Liver (tissue), 9 donors: ENCODE results near the gene HIPK2. TPM values are rescaled to one million over a fixed set of nuclear protein-coding genes. Genes with fewer than 3 reads are reported as not detected.

Source experiments
- DNase-seq: peaks from one replicate; pipeline ENCODE4 v3.0.0-alpha.2; 2017; ENCODE audit warnings: low spot score
- H3K27ac ChIP-seq, 2 donors: one replicate each; pipeline ENCODE4 v1.7.0; 2013; ENCODE audit warnings: inconsistent platforms in 2 of 2, low read length in 2 of 2, control low read depth in 1 of 2, low read depth in 1 of 2, mild to moderate bottlenecking in 1 of 2
- H3K27me3 ChIP-seq, 4 donors: one replicate each; pipeline versions ENCODE4 v1.6.1 to v1.7.0; 2013; ENCODE audit warnings: low read length in 3 of 4, inconsistent platforms in 1 of 4, mild to moderate bottlenecking in 1 of 4, moderate library complexity in 1 of 4; ENCODE audit not compliant: control insufficient read depth in 4 of 4, insufficient read depth in 4 of 4
- H3K36me3 ChIP-seq, 4 donors: one replicate each; pipeline versions ENCODE4 v1.6.1 to v1.7.0; 2013; ENCODE audit warnings: low read length in 3 of 4, mild to moderate bottlenecking in 3 of 4, low read depth in 1 of 4, moderate library complexity in 1 of 4; ENCODE audit not compliant: control insufficient read depth in 4 of 4, insufficient read depth in 3 of 4
- H3K4me1 ChIP-seq, 4 donors: one replicate each; pipeline versions ENCODE4 v1.6.1 to v1.7.0; 2013; ENCODE audit warnings: low read length in 3 of 4, mild to moderate bottlenecking in 3 of 4, moderate library complexity in 1 of 4; ENCODE audit not compliant: control insufficient read depth in 4 of 4, insufficient read depth in 4 of 4
- H3K4me3 ChIP-seq, 3 donors: one replicate each; pipeline versions ENCODE4 v1.6.1 to v1.7.0; 2013; ENCODE audit warnings: low read length in 3 of 3, control low read depth in 1 of 3, low read depth in 1 of 3, mild to moderate bottlenecking in 1 of 3
- H3K9ac ChIP-seq, 2 donors: one replicate each; pipeline ENCODE4 v1.7.0; 2013; ENCODE audit warnings: low read length in 2 of 2, mild to moderate bottlenecking in 2 of 2, moderate library complexity in 2 of 2, control low read depth in 1 of 2, low read depth in 1 of 2
- H3K9me3 ChIP-seq, 4 donors: one replicate each; pipeline versions ENCODE4 v1.6.1 to v1.7.0; 2013; ENCODE audit warnings: low read length in 3 of 4; ENCODE audit not compliant: control insufficient read depth in 4 of 4
- ATF3 ChIP-seq: IDR thresholded peaks from 2 replicates; pipeline ENCODE4 v1.6.1; 2016; ENCODE audit warnings: antibody characterized with exemption
- CTCF ChIP-seq: fragments of 150-350 bp; IDR thresholded peaks from 2 replicates; pipeline ENCODE4 v1.5.1; 2017; ENCODE audit warnings: improper control_type of control experiment, low read depth, low read length; ENCODE audit not compliant: missing input control
- EGR1 ChIP-seq, 2 donors: IDR thresholded peaks; 2 replicates each; pipeline ENCODE4 v1.6.1; 2016 to 2018; ENCODE audit warnings: antibody characterized with exemption in 2 of 2, low read depth in 2 of 2
- FOXA1 ChIP-seq: IDR thresholded peaks from 2 replicates; pipeline ENCODE4 v1.6.1; 2016; ENCODE audit warnings: antibody characterized with exemption
- FOXA2 ChIP-seq: IDR thresholded peaks from 2 replicates; pipeline ENCODE4 v1.6.1; 2016; ENCODE audit warnings: antibody characterized with exemption
- GABPA ChIP-seq, 2 donors: IDR thresholded peaks in 1 of 2; conservative IDR thresholded peaks in 1 of 2; 2 replicates each; pipeline ENCODE4 v1.6.1; 2016; ENCODE audit warnings: antibody characterized with exemption in 2 of 2, mild to moderate bottlenecking in 1 of 2, moderate library complexity in 1 of 2
- HNF4A ChIP-seq, 2 donors: conservative IDR thresholded peaks; 2 replicates each; pipeline ENCODE4 v1.6.1; 2016; ENCODE audit warnings: antibody characterized with exemption in 2 of 2, mild to moderate bottlenecking in 2 of 2
- HNF4G ChIP-seq: IDR thresholded peaks from 2 replicates; pipeline ENCODE4 v1.6.1; 2016; ENCODE audit warnings: antibody characterized with exemption
- JUND ChIP-seq, 2 donors: IDR thresholded peaks; 2 replicates each; pipeline ENCODE4 v1.6.1; 2016; ENCODE audit warnings: antibody characterized with exemption in 2 of 2
- MAX ChIP-seq: IDR thresholded peaks from 2 replicates; pipeline ENCODE4 v1.6.1; 2016; ENCODE audit warnings: antibody characterized with exemption
- NR2F2 ChIP-seq: IDR thresholded peaks from 2 replicates; pipeline ENCODE4 v1.6.1; 2016; ENCODE audit warnings: antibody characterized with exemption
- RAD21 ChIP-seq, 2 donors: IDR thresholded peaks; 2 replicates each; pipeline ENCODE4 v1.6.1; 2016; ENCODE audit warnings: antibody characterized with exemption in 2 of 2, mild to moderate bottlenecking in 2 of 2
- REST ChIP-seq: IDR thresholded peaks from 2 replicates; pipeline ENCODE4 v1.6.1; 2016; ENCODE audit warnings: antibody characterized with exemption, mild to moderate bottlenecking
- RXRA ChIP-seq, 2 donors: IDR thresholded peaks; 2 replicates each; pipeline ENCODE4 v1.6.1; 2017 to 2018; ENCODE audit warnings: antibody characterized with exemption in 2 of 2, mild to moderate bottlenecking in 1 of 2
- SP1 ChIP-seq: IDR thresholded peaks from 2 replicates; pipeline ENCODE4 v1.6.1; 2018; ENCODE audit warnings: antibody characterized with exemption, mild to moderate bottlenecking
- TAF1 ChIP-seq: conservative IDR thresholded peaks from 2 replicates; pipeline ENCODE4 v1.6.1; 2016; ENCODE audit warnings: antibody characterized with exemption, mild to moderate bottlenecking
- YY1 ChIP-seq: IDR thresholded peaks from 2 replicates; pipeline ENCODE4 v1.6.1; 2016; ENCODE audit warnings: antibody characterized with exemption, mild to moderate bottlenecking
- ZBTB33 ChIP-seq: IDR thresholded peaks from 2 replicates; pipeline ENCODE4 v1.6.1; 2016; ENCODE audit warnings: antibody characterized with exemption
- WGBS: extraction: QIAGEN DNeasy Blood & Tissue Kit; methylation state at CpG from one replicate; pipeline ENCODE4 v1.1.7; 2013; 5-methylcytosine and 5-hydroxymethylcytosine counted together
- polyA plus RNA-seq, 2 donors: library from polyadenylated mRNA; stranded (reverse) in 1 of 2; unstranded in 1 of 2; fragments of 200-250 nt in 1 of 2; fragments of >200 nt in 1 of 2; fragmentation: Nextera tagmentation in 1 of 2; extraction: Ambion mirVana in 1 of 2; gene quantifications; one replicate each; pipeline versions ENCODE4 v1.2.1 to v1.2.3, GENCODE V29; 2013 to 2015
- total RNA-seq, 2 donors: library from RNA; depleted of rRNA; stranded (reverse); fragments of >200 nt; gene quantifications; one replicate each; pipeline ENCODE4 v1.2.3, GENCODE V29; 2014
- donor health status: healthy.
- donor health status: healthy.
- donor health status: healthy.
- donor health status: healthy.
- donor health status: healthy.

Gene HIPK2
- total and polyA plus RNA-seq, 4 donors: 13.1 to 48.8 (median 16.6) TPM

- H3K9ac ChIP-seq: no peak overlapping the region
- DNase-seq: no peak
- no peak overlapping the region for H3K4me3 ChIP-seq
- no peak overlapping the region for H3K27ac ChIP-seq
- no peaks in the 10 kb centered on the region for H3K27me3 ChIP-seq
- WGBS: 94% methylated on average over 17 of the region's 17 CpGs
- TF ChIP-seq TAF1 (no peak), ATF3 (no peak), SP1 (no peak), CTCF (no peak), REST (no peak), EGR1 (IDR thresholded peaks at IDR 0.05; ENCODE audit: low read depth in 2 of 2) (no peak), NR2F2 (no peak), JUND (IDR thresholded peaks at IDR 0.05) (no peak), HNF4A (conservative IDR thresholded peaks at IDR 0.05) (no peak), HNF4G (no peak), MAX (no peak), ZBTB33 (no peak), FOXA1 (no peak), RXRA (IDR thresholded peaks at IDR 0.05) (no peak), GABPA (IDR thresholded peaks at IDR 0.05 in 1 of 2, conservative IDR thresholded peaks at IDR 0.05 in 1 of 2) (no peak), RAD21 (IDR thresholded peaks at IDR 0.05) (no peak), YY1 (no peak), FOXA2 (no peak)
- no peaks in the 10 kb centered on the region for H3K4me1 ChIP-seq
- peaks cover 22 to 91% (median 79%) of the 10 kb centered on the region in 4 donors for H3K36me3 ChIP-seq
- H3K9me3 ChIP-seq: no peaks in the 10 kb centered on the region
These were observed 181.2 kb downstream of the HIPK2 start for GRCh38 chr7:139596626-139597025.
